GM06990 (cell line): ENCODE measurements around the gene MYO15A.

Experiments
- DNase-seq: peaks from one replicate; pipeline ENCODE4 v3.0.0-alpha.2; 2011; ENCODE audit not compliant: insufficient read length; ENCODE audit errors: extremely low read depth
- H3K27me3 ChIP-seq: replicated peaks from 2 replicates; pipeline ENCODE4 v1.6.0; 2011; ENCODE audit warnings: low read length; ENCODE audit not compliant: control insufficient read depth, insufficient read depth
- H3K36me3 ChIP-seq: 2 replicates; pipeline ENCODE4 v1.5.1; 2011; ENCODE audit warnings: low read length; ENCODE audit not compliant: control insufficient read depth, insufficient read depth
- H3K4me3 ChIP-seq: replicated peaks from 2 replicates; pipeline ENCODE4 v1.5.1; 2011; ENCODE audit warnings: low read depth, mild to moderate bottlenecking, control low read depth, low read length
- CTCF ChIP-seq: IDR thresholded peaks from 2 replicates; pipeline ENCODE4 v1.5.1; 2011; ENCODE audit warnings: low read length, control low read depth, mild to moderate bottlenecking, inconsistent platforms; ENCODE audit not compliant: insufficient read depth, poor library complexity, severe bottlenecking

MYO15A gene

GRCh38 chr17:18138065-18138749 is 29.7 kb downstream of the MYO15A start:
- Histone ChIP-seq H3K27me3 (no peaks in the 10 kb centered on the region; the same call in 1 of the 2 replicates), H3K36me3 (no peaks in the 10 kb centered on the region), H3K4me3 (no peak overlapping the region)
- no peak for TF ChIP-seq CTCF
- no peak for DNase-seq

- no peak for TF ChIP-seq CTCF
- Histone ChIP-seq H3K4me3 (no peak overlapping the region), H3K36me3 (no peaks in the 10 kb centered on the region), H3K27me3 (no peaks in the 10 kb centered on the region; the same call in 1 of the 2 replicates)
- DNase-seq, result no peak
Measured at GRCh38 chr17:18139092-18139491, 30.5 kb downstream of the MYO15A start.

- no peak for DNase-seq
- Histone ChIP-seq H3K27me3 (no peaks in the 10 kb centered on the region; the same call in 1 of the 2 replicates), H3K4me3 (no peak overlapping the region), H3K36me3 (no peaks in the 10 kb centered on the region)
- no peak for TF ChIP-seq CTCF
Measured at GRCh38 chr17:18139498-18139897, 30.9 kb downstream of the MYO15A start.

GRCh38 chr17:18139949-18140348 is 31.4 kb downstream of the MYO15A start:
- peak; percentile 39 for TF ChIP-seq CTCF
- no peak for DNase-seq

GRCh38 chr17:18140648-18141047 is 32.1 kb downstream of the MYO15A start:
- H3K4me3 ChIP-seq, result no peak overlapping the region

More at GRCh38 chr17:18139949-18140348, 31.4 kb downstream of the MYO15A start:
- Histone ChIP-seq H3K27me3 (no peaks in the 10 kb centered on the region; the same call in 1 of the 2 replicates), H3K4me3 (no peak overlapping the region), H3K36me3 (no peaks in the 10 kb centered on the region)

More at GRCh38 chr17:18140648-18141047, 32.1 kb downstream of the MYO15A start:
- DNase-seq, result no peak
- no peaks in the 10 kb centered on the region for H3K36me3 ChIP-seq
- no peak for TF ChIP-seq CTCF
- H3K27me3 ChIP-seq, result no peaks in the 10 kb centered on the region; the same call in 1 of the 2 replicates
